LoVo (cell line): ENCODE results near the gene APBA2.

Source experiments
- DNase-seq: peaks from one replicate; pipeline ENCODE4 v3.0.0-alpha.2; 2016; ENCODE audit warnings: low spot score

APBA2 gene

DNA sequence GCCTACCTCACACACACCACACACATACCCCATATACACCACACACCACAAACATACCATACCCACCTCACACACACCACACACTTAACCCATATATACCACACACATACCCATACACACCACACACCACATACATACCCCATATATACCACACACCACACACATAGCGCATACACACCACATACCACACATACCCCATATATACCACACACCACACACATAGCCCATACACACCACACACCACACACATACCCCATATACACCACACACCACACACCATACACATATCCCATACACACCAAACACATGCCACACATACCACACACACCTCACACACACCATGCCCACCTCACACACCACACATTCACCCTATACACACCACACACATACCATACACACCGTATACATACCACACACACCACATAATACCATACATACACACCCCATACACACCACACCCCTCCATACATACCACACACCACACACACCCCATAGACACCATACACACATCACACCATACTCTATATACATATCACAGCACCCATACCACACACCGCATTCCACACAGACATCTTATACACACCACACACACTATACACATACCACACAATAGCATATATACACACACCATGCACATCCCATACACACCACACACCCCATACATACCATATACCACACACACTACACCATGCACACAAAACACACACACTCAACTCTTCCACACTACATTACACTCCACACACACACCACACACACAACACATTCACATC is 29.5 kb downstream of the APBA2 start:
- no peak for DNase-seq

DNA sequence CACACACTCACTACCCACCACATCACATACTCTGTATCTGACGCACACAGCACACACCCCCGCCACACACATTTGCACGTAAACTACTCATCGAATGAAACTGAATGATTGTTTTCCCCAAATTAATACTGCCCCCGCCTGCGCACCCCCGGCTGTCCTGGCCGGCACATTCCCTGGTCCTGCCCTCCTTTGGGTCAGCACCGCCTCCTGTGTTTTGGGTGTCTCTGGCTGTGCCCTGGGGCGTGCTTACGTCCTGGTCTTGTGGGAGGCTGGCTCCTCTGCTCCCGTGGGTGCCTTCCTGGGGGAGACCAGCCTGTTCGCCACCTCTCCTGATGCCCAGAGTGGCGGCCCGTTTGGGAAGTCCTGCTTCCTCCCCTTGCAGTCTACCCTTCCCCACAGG is 30.2 kb downstream of the APBA2 start:
- no peak for DNase-seq

DNA sequence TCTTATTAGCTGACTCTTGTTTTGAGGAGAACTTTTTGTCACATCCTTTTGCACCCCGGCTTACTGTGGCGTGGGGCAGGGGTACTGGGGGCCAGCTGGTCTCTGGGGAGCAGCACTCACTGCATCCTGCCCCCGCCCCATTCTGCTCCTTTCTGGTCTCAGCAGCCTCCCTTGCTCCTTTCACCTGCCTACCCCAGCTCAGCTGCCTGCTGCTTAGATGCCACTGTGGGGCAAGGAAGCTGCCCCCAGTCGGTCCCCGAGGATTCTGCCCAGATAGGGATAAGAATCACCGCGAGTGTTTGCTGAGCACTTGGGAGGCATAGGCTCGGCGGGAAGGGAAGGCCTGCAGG is 32.0 kb downstream of the APBA2 start:
- DNase-seq = no peak

DNA sequence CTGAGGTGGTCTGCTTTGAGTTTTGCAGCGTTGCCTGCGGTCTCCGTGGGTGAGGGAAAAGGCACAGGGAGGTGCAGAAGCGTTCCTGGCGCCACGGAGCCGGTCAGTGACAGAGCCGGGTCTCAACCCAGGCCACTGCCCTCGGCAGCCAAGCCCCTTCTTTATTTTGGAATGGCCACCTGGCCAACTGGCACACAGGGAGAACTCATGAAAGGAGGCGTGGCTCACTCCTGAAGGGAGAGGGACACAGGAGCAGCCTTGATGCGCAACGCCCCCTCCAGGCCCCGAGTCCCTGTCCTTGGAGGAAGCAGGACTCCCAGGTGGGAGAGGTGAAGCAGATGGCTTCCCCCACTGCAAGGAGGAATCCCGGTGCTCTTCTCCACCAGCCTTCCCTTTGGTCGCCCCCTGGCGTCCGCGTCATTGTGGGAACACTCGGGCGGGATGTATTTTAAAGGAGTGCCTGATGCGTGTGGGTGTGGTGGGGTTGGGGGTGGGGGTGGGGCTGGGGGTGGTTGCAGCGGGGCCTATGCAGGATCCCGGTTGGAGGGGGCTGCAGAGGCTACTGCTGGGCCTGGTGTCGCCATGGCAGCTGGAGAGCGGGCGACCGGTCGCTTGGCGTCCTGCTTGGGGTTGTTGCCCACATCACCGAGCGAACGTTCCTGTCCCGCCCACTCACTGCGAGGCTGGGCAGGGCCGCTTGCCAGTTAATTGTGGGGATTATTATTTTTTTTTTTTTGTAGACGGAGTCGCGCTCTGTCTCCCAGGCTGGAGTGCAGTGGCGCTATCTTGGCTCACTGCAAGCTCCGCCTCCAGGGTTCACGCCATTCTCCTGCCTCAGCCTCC is 32.6 kb downstream of the APBA2 start:
- no peak for DNase-seq

DNA sequence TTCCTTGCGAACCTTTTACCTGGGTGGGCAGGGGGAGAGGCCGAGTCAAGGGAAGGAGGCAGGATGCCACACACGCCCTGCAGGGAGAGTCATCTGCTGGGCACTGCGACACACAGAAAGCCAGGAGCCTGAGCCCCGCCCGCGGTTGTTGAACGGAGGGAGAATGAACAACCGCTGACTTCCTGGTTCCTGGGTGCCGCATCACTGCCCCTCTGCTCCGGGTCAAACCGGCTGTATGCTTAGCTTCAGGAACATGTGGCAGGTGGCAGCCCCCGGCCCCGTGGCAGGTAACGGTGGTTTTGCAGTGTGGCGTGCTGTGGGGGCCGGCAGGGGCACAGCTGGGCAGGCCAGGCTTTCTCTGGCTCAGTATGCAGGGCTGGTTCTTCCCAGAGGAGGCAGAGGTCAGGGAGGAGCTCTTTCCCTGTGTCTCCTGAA is 33.4 kb downstream of the APBA2 start:
- peak; percentile 24 for DNase-seq

DNA sequence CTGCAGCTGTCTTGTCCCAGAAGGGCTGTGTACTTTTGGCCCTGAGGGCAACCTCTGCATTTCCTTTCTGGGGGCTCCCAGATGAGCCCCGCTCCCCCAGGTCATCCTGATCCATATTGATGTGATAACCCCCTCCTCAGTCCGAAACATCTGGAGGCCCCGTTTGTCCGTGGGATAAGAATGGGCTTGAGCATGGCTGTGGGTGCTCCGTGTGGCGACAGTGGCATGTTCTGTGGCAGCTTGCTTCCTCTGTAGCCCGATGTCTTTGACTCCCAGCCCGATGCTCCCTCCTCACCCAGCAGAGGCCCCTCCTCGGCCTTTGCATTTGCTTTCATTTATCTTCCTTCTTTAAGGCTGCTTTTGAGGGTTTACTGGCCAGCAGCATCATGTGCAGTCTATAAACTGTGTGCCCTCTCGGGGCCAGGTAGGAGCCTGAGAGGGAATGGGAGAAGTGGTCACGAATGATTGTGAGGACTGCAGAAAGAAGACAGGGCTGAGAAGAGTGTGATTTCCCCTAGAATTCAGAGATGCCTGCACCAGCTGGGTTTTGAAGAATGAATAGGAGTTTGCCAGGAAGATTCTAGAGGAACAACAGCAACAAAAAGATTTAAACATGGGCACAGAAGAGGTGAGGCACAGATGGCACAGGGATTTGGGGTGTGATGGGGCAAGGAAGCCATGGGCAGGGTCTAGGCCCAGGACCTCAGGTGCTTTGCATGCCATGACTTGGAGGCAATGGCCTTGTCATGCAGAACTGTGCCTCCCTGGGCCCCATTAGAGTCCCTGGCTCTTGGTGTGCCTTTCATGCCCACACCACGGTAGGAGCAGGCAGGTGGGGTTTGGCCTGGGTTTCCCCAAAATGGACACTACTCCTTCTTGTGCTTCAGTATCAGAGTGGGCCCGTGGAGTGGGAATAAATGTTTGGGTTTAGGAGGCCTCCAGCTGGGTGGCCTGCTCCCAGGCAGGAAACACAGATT is 34.2 kb downstream of the APBA2 start:
- DNase-seq = no peak

DNA sequence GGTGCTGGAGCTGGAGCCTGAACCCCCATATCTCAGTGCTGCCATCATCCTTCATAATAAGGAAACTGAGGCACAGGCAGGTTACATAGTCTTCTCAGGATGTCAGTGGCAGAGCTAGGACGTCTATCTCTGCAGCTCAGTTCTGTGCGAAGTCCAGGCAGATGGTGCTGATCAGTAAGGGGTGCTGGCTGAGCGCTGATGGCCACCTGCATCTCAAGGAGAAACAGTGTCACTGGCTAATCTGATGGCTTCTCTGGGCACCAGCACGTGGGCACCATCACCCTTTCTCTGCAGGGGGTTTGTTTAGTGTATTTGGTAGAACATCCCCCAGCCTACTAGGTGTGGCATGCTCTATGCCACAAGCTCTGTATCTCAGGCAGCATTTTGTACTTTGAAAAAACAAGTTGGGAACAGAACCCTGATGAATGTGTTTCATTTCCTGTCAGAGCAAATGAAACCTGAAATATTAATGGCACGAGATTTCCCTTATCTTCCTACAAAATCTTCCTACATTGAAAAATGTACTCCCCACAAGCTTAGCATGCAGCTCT is 35.1 kb downstream of the APBA2 start:
- no peak for DNase-seq

DNA sequence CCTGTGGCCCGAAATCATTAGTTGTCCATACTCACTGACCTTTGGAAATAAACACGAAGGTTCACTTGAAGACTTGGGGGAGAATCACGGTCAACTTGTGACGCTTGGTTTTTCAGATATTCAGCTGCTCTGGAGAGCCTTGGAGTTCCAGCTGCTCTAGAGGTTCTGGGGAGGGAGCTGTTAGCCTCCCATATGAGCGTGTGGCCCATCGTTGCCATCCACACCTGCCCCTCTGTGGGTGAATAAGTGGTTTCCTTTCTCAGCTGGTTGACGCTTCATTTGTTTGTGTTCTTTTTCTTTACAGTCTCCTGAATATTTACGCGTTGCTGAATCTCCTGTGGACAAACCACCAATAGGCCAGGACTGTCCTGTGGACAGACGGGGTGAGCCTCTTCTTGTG is 35.6 kb downstream of the APBA2 start:
- no peak for DNase-seq

DNA sequence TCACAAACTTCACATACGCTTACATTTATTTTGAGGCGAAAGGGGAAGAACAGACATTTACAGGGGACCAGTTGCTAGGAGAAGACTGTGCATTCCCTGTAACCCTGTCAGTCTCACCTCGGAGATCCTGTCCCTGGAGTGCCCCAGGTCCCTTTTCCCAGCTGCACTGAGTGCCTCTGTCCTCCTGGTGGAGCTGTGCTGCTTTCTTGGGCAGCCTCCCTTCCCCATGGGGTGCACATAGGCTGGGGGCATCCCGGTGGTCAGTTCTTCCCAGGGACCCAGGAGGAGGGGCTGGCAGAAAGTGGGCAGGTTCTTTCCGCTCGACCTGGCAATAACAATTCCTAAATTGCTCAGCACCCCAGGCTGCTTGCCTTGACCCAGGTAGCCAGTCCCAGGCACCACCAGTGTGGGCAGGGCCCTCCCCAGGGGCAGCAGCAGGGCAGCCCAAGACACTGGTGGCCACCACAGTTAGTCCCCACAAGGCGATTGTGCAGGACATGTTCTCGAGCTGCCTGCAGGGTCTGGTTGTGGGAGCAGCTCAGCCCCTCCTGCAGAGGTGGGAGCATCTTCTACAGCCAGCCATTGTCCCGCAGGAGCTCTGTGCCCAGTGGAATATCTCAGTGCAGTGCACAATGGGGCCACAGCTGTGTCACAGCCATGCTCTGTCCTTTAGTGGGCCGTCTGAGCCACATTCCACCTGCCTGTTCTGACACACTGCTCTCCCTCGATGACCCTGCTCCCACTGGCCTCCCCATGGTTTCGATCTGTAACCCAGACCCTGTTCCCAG is 36.3 kb downstream of the APBA2 start:
- no peak for DNase-seq

DNA sequence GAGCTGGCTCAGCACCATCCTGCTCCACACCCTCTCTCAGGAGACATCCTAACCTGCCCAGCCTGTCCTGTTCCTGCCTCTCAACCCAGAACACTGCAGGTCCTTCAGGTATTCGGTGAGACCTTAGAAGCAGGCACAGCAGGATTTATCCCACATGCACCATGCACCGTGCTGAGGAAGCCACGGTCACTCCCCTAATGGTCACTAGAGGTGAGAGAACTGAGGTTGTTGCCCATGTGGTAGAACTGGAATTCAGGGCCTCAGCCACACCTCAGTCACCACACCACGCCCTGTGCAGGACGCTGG is 36.9 kb downstream of the APBA2 start:
- no peak for DNase-seq

DNA sequence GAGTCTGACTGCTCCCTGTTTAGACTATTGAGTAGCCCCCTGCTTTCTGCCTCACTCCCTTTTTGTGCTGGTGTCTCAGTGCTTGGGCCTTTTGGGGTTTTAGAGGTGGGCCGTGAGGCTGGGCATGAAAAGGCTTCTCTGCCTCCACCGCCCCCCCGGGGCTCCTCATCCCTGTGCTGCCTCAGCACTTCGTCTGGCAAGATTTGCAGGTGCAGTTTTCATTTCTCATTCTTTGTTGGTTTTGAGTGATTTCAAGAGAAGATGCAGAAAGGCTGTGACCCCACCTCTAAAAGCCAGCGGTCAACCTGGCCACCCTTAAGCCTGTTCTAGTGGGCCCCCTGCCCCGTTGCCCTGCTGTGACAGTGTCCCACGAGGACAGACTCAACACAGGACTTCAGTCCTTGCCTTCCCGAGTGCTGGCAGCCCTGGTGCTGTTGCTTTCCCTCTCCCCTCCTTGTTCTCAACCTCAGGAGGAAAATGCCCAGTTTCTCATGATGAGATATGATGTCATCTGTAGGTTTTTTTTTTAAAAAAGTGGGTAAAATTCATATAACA is 38.0 kb downstream of the APBA2 start:
- no peak for DNase-seq

DNA sequence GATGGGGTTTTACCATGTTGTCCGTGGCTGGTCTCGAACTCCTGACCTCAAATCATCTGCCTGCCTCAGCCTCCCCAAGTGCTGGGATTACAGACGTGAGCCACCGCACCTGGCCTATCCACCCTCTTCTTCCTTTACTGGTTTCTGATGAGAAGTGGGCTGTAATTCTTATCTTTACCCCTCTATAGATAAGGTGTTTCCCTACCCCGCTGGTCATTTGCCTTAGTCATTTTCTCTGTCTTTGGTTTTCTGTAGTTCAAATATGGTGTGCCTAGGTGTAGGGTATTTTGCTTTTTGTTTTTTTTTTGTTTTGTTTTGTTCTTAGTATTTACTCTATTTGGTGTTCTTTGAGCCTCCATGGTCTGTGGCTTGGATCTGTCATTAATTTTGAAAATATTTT is 41.3 kb downstream of the APBA2 start:
- DNase-seq = no peak

DNA sequence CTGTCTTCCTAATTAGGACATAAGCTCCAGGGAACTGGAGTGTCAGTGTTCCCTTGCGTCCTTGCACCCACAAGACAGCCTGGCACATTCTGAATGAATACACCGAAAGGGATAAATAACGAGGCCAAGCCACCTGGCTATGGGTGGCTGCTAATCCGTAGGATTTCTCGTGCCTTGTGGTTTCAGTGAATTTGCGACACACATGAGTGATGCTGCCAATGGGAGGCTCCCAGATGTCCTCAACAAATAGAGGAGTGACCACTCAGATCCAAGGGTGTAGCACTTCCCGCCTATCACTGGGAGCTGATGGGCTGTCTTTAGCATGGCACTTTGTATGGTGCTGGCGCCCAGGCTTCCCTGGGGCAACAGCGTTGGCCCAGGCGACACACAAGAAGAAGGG is 43.4 kb downstream of the APBA2 start:
- no peak for DNase-seq

DNA sequence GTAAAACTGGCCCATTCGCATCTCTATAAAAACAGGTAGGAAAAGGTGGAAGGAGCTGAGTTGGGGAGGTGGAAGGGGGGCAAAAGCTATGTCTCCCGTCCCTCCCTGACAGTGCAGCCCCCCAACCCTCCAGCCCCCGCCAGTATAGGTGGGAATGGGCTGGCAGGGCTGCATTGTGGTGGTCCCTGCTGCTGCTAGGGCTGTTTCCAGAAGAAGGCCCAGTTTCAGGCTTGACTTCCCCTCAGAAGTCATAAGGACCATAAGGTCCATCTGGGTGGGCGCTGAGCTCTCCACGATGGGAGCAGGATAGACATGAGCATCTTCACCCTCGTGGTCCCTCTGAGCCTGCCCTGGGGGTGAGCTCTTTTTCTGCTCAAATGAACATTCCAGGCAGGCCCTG is 44.2 kb downstream of the APBA2 start:
- no peak for DNase-seq

DNA sequence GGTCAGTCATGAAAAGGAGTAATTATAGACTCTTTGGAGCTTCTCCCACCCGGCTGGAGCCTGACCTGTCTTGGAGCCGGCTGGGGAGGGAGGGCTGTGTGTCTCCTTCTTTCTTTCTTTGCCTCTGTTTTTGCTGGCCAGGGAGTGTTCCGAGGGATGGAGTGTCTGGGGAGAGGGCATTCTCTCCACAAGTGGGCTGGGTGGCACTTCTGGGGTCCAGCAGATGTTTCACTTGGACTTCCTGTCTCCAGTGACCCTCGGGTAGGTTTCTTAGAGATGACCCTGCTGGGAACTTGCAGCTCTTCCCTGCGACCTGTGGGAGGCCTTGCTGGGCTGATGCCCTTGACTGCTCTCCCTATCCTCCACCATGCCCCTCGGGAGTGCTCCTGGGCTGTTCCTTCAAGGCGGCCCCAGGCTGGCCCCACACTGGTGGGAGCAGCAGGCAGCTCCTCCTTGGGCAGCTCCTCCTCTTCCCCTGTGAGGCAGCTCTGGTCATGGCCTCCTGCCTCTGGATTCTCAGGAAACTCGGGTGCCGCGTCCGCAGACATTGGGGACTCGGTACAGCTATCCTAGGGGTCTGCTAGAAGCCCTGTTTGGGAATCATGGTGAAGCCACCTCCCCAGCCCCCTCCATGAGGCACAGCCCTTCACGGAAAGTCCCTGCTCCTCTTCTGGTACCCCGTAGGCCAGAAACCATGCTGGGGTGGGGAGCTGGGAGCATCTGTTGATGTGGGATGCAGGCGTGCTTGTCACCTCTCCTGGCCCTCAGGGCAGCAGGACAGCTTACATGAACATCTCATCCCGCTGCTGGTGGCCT is 44.9 kb downstream of the APBA2 start:
- no peak for DNase-seq

DNA sequence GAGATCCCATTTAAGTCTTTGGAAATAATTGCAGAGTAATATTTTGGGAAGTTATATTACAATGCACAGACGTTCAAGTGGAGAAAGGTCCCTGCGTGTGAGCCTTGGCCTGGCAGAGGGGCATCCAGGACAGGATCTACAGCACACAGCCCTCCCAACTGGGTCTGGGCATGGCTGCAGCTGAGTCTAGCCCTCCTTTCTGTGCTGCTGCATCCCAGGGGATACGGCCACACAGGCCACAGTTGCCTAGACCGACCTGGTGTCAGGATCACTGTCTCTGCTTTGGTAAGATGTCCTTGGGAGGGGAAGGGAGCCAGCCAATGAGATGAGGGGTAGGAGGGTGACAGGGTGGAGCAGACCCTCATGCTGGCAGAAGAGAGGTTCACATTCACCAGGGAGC is 46.1 kb downstream of the APBA2 start:
- DNase-seq = no peak

DNA sequence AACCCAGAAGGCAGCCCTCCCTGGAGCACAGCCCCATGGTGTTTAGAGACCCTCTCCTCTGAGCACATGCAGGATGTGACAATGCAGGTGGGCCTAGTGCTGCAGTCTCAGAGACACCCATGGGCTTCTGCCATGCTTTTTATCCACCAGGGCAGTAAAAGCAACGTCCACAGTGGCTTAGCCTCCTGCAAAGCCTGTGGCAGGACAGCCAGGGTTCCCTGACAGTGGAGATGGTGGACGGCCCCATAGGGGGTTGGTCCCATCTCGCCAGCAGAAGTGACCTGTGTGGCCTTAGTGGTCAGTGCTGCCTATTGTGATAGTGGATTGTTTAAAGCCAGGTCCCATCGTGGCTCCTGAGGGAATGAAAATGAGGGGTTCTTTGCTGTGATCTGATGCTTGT is 46.6 kb downstream of the APBA2 start:
- DNase-seq = no peak

DNA sequence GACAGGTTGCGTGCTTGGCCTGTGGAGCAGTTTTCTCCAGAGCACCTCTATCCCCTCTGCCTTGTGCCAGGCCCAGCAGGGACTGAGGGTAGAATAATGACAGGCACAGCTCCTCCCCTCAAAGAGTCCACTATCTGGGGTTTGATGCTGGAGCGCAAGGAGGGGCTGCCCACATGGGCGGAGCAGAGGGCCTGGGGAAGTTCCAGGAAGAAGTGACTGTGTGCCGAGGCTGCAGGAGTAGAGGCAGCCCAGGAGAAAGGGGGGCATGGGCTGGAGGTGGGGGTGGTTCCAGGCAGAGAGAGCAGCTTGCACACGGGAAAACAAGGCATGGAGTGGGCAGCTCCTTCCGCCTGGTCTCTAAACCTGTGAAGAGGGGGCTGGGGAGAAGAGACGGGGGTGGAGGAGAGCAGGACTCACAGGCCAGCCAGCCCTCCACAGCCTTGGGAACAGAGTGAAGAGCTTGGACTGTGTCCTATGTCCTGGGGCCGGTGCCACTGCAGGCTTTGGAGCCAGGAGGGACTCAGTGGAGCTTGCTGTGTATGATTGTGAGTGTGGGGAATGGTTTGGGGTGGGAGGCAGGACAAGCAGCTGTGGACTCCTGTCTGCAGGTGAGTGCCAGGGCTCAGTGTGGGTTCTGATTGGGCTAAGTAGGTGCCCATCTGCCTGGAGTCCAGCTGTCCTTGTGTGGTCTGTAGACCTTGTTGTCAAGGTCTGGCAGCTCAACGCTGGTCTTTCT is 48.1 kb downstream of the APBA2 start:
- DNase-seq = no peak

DNA sequence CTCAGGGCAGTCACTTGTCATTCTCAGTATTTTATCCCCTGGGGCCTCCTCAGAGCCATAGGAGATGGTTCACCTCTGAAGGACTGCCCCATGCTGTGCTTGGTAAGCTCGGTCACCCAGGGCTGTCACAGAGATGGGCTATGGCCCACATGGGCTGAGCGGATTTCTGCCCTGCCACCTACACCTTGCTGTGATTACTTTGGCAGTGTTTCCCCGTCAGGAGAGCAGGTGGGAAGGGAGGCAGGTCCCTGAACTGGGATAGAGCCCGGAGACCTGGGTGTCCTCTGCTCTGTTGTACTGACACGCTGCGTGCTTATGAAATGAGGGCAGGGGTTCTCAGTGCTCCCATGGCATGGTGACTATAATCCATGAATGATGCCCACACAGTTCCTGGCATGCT is 48.9 kb downstream of the APBA2 start:
- no peak for DNase-seq

DNA sequence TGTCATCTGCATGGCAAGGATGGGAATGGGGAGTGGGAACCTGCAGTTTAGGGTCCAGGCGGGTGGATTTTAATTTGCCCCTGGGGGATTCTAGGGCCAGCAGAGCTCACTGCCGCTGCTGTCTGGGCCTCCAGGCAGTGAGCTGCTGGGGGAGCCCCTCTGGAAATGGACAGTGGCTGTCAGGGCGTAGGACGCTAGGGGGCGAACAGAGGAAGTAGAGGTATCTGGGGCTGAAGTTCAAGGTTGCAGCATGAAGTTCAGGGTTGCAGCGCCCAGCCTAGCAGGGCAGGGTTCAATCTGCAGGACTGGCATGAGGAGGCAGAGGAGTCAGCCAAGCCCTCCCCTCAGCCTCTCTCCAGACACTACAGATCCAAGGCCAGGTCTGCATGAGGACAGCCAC is 49.5 kb downstream of the APBA2 start:
- DNase-seq = no peak
